Prostate gland (tissue), 2 donors: ENCODE results near the gene PLEKHN1. TPM values are rescaled to one million over a fixed set of nuclear protein-coding genes. Genes with fewer than 3 reads are reported as not detected.

Experiments used
- DNase-seq: peaks from one replicate; pipeline ENCODE4 v3.0.0-alpha.2; 2019; ENCODE audit warnings: low spot score
- H3K27ac ChIP-seq, 2 donors: fragments of 200-600 bp; sonication (generic); 2 replicates each; pipeline ENCODE4 v1.5.1; 2017 to 2019
- H3K27me3 ChIP-seq: fragments of 200-600 bp; sonication (generic); replicated peaks from 2 replicates; pipeline ENCODE4 v1.5.1; 2019; ENCODE audit not compliant: insufficient read depth
- H3K36me3 ChIP-seq, 2 donors: fragments of 200-600 bp; sonication (generic); 1 replicate in 1 of 2; 2 replicates in 1 of 2; pipeline versions ENCODE4 v1.5.1 to v1.8.1; 2017 to 2019
- H3K4me1 ChIP-seq: fragments of 200-600 bp; sonication (generic); replicated peaks from 2 replicates; pipeline ENCODE4 v1.5.1; 2019
- H3K4me3 ChIP-seq, 2 donors: fragments of 200-600 bp; sonication (generic); 2 replicates each; pipeline ENCODE4 v1.5.1; 2017 to 2019
- H3K9me3 ChIP-seq: fragments of 200-600 bp; sonication (generic); 2 replicates; pipeline ENCODE4 v1.5.1; 2017
- POLR2A ChIP-seq: fragments of 450-650 bp; IDR thresholded peaks from one replicate; pipeline ENCODE4 v1.6.1; 2016; ENCODE audit warnings: antibody characterized with exemption, mild to moderate bottlenecking
- POLR2AphosphoS5 ChIP-seq: sonication (generic); formaldehyde crosslinking; IDR thresholded peaks from one replicate; pipeline ENCODE4 v1.6.1; 2017; ENCODE audit warnings: antibody characterized with exemption
- WGBS: methylation state at CpG from one replicate; pipeline ENCODE4 v1.1.5; 2018; 5-methylcytosine and 5-hydroxymethylcytosine counted together
- intact Hi-C: fragments of 100-400 bp; cut with DNase I; formaldehyde crosslinking; loops from one replicate; pipeline ENCODE4 v1.14.2; 2022
- total RNA-seq, 2 donors: library from RNA; depleted of rRNA; stranded (reverse); fragments of >200 nt; gene quantifications; one replicate each; pipeline ENCODE4 v1.1.0, GENCODE V29; 2016
- TF ChIP-seq, protein P1 (sequence below), 4 experiments: fragments of 200-600 bp in 2 of 4; fragments of 450-650 bp in 2 of 4; sonication (generic) in 2 of 4; IDR thresholded peaks; 1 replicate in 3 of 4; 2 replicates in 1 of 4; pipeline ENCODE4 v1.5.1; 2016 to 2019; ENCODE audit warnings: antibody characterized with exemption in 4 of 4, mild to moderate bottlenecking in 2 of 4, moderate library complexity in 2 of 4

PLEKHN1 gene
- total RNA-seq, 2 donors from 2014 or later: 1.4 to 6.4 TPM

DNA sequence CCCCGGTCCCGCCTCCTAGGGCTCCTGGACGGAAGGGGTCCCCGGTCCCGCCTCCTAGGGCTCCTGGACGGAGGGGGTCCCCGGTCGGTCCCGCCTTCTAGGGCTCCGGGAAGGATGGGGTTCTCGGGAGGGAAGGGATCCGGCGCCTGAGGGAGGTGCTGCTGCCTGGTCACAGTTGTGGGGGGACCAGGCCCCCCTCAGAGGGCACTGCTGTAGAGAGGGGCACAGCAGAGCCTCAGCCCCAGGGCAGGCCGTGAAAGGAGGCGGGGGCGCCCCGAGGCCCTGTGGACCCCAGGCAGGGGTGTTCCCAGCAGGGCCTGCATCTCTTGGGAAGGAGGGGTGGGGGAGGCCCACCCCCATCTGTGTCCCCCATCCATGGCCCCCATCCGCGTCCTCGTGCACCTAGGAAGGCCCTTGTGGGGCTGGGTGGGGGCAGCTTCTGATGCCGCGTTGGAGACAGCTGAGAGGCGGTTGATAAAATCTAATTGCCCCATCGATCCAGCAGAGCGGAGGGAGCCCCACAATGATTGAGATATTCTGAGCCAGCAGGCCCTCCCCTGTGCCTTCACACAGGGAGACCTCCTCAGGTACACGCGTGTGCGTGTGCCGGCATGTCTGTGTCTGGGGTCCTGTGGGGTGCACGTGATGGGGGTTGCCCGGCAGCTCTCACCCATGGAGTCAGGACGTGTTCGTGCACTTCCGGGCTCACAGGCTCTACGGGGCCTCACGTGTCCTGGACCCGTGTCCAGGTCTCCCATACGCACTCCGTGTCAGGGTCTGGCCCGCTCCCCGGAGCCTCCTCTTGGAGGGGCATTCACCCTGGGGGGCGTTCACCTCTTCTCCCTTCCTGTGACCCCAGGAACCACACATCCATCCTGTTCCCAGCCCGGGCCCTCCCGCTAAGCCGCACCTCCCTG is 29.7 kb upstream of the PLEKHN1 start:
- no peaks in the 10 kb centered on the region for H3K36me3 ChIP-seq
- 76% methylated on average over 36 of the region's 45 CpGs for WGBS
- H3K9me3 ChIP-seq: no peaks in the 10 kb centered on the region
- no peak for DNase-seq
- TF ChIP-seq, protein P1, sequence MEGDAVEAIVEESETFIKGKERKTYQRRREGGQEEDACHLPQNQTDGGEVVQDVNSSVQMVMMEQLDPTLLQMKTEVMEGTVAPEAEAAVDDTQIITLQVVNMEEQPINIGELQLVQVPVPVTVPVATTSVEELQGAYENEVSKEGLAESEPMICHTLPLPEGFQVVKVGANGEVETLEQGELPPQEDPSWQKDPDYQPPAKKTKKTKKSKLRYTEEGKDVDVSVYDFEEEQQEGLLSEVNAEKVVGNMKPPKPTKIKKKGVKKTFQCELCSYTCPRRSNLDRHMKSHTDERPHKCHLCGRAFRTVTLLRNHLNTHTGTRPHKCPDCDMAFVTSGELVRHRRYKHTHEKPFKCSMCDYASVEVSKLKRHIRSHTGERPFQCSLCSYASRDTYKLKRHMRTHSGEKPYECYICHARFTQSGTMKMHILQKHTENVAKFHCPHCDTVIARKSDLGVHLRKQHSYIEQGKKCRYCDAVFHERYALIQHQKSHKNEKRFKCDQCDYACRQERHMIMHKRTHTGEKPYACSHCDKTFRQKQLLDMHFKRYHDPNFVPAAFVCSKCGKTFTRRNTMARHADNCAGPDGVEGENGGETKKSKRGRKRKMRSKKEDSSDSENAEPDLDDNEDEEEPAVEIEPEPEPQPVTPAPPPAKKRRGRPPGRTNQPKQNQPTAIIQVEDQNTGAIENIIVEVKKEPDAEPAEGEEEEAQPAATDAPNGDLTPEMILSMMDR (IDR thresholded peaks at IDR 0.05): no peak
- no peak for TF ChIP-seq POLR2AphosphoS5
- no peak for TF ChIP-seq POLR2A
- intact Hi-C loops: no loop called here
- no peak overlapping the region for H3K4me3 ChIP-seq
- no peak overlapping the region for H3K27ac ChIP-seq
- peaks cover 19% of the 10 kb centered on the region for H3K4me1 ChIP-seq
- no peaks in the 10 kb centered on the region for H3K27me3 ChIP-seq

DNA sequence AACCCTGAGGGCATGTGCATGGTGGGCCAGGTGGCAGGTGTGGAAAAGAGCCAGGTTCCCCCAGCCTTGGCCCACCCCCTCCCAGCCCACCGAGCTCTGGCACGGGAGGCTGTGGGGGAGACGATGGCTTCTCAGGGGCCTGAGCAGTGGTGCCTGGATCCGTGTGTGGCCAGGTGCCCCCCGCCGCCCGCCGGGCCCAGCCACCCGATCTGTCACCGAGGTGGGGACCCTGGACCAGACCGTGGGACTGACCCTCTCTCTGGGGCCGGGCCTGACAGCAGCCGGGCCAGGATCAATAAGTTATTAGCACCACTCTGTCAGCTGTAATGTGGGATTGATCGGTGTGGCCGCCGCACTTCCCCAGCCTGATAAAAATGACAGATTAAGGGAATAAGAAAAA is 28.8 kb upstream of the PLEKHN1 start:
- Histone ChIP-seq H3K27ac (no peak overlapping the region), H3K27me3 (no peaks in the 10 kb centered on the region), H3K36me3 (no peaks in the 10 kb centered on the region), H3K4me3 (no peak overlapping the region), H3K4me1 (peaks cover 28% of the 10 kb centered on the region), H3K9me3 (no peaks in the 10 kb centered on the region)
- no peak for DNase-seq
- intact Hi-C loops: no loop called here
- no peak for TF ChIP-seq POLR2AphosphoS5
- TF ChIP-seq POLR2A: no peak
- TF ChIP-seq, protein P1 (IDR thresholded peaks at IDR 0.05): no peak
- 91% methylated on average over 16 of the region's 16 CpGs for WGBS

DNA sequence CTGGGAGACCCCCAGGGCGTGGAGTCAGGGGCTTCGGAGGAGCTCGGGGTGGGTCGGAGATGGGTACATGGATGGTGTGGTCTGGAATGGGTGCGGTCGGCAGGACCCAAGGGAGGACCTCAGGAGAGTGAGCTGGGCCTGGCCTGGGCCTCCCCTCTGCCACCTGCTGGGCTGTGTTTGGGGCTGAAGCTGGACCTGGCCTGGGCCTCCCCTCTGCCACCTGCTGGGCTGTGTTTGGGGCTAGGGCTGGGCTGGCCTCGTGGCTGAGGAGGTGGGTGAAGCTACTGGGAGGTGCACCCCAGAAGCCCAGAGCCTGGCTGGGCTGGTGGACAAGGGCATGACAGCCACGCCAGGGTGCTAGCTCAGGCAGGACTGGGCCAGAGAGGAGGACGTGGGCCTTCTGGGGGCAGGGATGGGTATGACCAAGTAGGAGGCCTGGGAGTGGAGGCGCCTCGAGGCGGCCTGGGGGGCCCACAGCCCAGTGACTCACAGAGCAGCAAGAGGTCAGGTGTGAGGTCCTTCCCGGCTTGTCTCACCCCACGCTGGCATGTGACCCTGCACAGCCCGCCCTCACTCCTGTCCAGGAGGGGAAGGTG is 28.1 kb upstream of the PLEKHN1 start:
- 70% methylated on average over 15 of the region's 15 CpGs for WGBS
- H3K4me1 ChIP-seq: peaks cover 28% of the 10 kb centered on the region

DNA sequence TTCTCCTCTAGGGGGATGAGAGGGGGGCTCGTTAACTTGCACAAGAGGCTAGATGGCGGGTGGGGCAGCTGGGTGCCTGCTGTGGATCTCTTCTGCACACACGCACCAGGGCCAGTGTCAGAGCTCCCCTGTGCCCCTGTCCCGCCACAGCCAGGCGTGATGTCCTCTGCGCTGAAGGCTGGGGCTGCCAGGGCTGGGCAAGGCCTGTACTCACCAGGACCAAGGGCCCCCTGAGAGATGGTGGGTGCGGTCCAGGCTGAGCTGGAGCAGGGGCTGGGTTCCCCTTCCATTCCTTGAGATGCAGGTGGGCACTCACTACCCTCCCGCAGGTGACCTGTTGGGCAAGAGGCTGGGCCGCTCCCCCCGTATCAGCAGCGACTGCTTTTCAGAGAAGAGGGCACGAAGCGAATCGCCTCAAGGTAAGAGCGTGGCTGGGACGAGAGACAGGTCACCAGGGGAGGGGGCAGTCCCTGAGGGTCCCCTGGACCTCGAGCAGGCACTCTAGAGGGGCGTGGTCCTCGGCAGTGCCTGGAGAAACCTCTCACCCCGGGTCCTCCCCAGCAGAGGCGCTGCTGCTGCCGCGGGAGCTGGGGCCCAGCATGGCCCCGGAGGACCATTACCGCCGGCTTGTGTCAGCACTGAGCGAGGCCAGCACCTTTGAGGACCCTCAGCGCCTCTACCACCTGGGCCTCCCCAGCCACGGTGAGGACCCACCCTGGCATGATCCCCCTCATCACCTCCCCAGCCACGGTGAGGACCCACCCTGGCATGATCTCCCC is 27.4 kb upstream of the PLEKHN1 start:
- Histone ChIP-seq H3K9me3 (no peaks in the 10 kb centered on the region), H3K36me3 (no peaks in the 10 kb centered on the region), H3K27me3 (no peaks in the 10 kb centered on the region), H3K4me1 (peaks cover 24% of the 10 kb centered on the region), H3K4me3 (no peak overlapping the region), H3K27ac (no peak overlapping the region)
- TF ChIP-seq POLR2AphosphoS5 (no peak), POLR2A (no peak)
- TF ChIP-seq, protein P1 (IDR thresholded peaks at IDR 0.05): no peak
- intact Hi-C loops: no loop called here
- WGBS: 85% methylated on average over 26 of the region's 30 CpGs
- no peak for DNase-seq

More for the DNA sequence above, 28.1 kb upstream of the PLEKHN1 start:
- no peaks in the 10 kb centered on the region for H3K36me3 ChIP-seq
- H3K27me3 ChIP-seq: no peaks in the 10 kb centered on the region
- H3K9me3 ChIP-seq: no peaks in the 10 kb centered on the region
- TF ChIP-seq POLR2AphosphoS5: no peak
- TF ChIP-seq, protein P1 (IDR thresholded peaks at IDR 0.05): peak; percentile 22 to 84 (median 62)
- intact Hi-C loops: no loop called here
- H3K27ac ChIP-seq: no peak overlapping the region
- H3K4me3 ChIP-seq: no peak overlapping the region
- DNase-seq: peak; percentile 44
